SJCRH30 (cell line): ENCODE results near the gene FZD2. TPM values are rescaled to one million over a fixed set of nuclear protein-coding genes. Genes with fewer than 3 reads are reported as not detected.

Source experiments
- DNase-seq, 2 experiments: peaks; one replicate each; pipeline ENCODE4 v3.0.0-alpha.2; 2015 to 2020
- H3K27ac ChIP-seq: fragments of 250-450 bp; sonication (Bioruptor Pico); 2 replicates; pipeline ENCODE4 v1.5.1; 2020; ENCODE audit warnings: mild to moderate bottlenecking, moderate library complexity
- H3K27me3 ChIP-seq: fragments of 250-450 bp; sonication (Bioruptor Pico); 2 replicates; pipeline ENCODE4 v1.5.1; 2020; ENCODE audit warnings: mild to moderate bottlenecking, moderate library complexity
- H3K36me3 ChIP-seq: fragments of 250-450 bp; sonication (Bioruptor Pico); 2 replicates; pipeline ENCODE4 v1.5.1; 2020; ENCODE audit warnings: mild to moderate bottlenecking, moderate library complexity
- H3K4me1 ChIP-seq: fragments of 250-450 bp; sonication (Bioruptor Pico); 2 replicates; pipeline ENCODE4 v1.5.1; 2020; ENCODE audit warnings: mild to moderate bottlenecking, moderate library complexity
- H3K4me3 ChIP-seq: fragments of 250-450 bp; sonication (Bioruptor Pico); 2 replicates; pipeline ENCODE4 v1.5.1; 2020; ENCODE audit warnings: mild to moderate bottlenecking, moderate library complexity
- H3K9me3 ChIP-seq: fragments of 250-450 bp; sonication (Bioruptor Pico); replicated peaks from 2 replicates; pipeline ENCODE4 v1.5.1; 2020; ENCODE audit warnings: mild to moderate bottlenecking, moderate library complexity
- total RNA-seq: library from RNA; depleted of rRNA; stranded (reverse); fragments of >200 nt; shearing (Covaris generic); gene quantifications from 2 replicates; pipeline ENCODE4 v1.2.3, GENCODE V29; 2014; rRNA removed

Gene FZD2
- total RNA-seq, 1 experiment from 2014 or later: 18.2 TPM

- no peaks in the 10 kb centered on the region for H3K27me3 ChIP-seq
- peaks cover 90% of the 10 kb centered on the region for H3K4me1 ChIP-seq
- peak; percentile 98 to 99 for DNase-seq
- peak overlapping the region; percentile 96 for H3K27ac ChIP-seq
- no peaks in the 10 kb centered on the region for H3K36me3 ChIP-seq
- no peaks in the 10 kb centered on the region for H3K9me3 ChIP-seq
- no peak overlapping the region for H3K4me3 ChIP-seq
Observed at GRCh38 chr17:44604116-44604761, 47.0 kb downstream of the FZD2 start.

GRCh38 chr17:44604768-44605485 lies 47.6 kb downstream of the FZD2 start:
- peak; percentile 93 to 95 for DNase-seq
- peaks cover 90% of the 10 kb centered on the region for H3K4me1 ChIP-seq
- H3K27ac ChIP-seq: peak overlapping the region; percentile 96

GRCh38 chr17:44606658-44607057 lies 49.4 kb downstream of the FZD2 start:
- peak overlapping the region; percentile 1; the same call in 1 of the 2 replicates for H3K27ac ChIP-seq
- H3K36me3 ChIP-seq: no peaks in the 10 kb centered on the region
- no peak overlapping the region for H3K4me3 ChIP-seq
- H3K9me3 ChIP-seq: no peaks in the 10 kb centered on the region
- H3K27me3 ChIP-seq: no peaks in the 10 kb centered on the region
- no peak for DNase-seq
- H3K4me1 ChIP-seq: peaks cover 86% of the 10 kb centered on the region

More at GRCh38 chr17:44604768-44605485, 47.6 kb downstream of the FZD2 start:
- H3K27me3 ChIP-seq: no peaks in the 10 kb centered on the region
- no peaks in the 10 kb centered on the region for H3K36me3 ChIP-seq
- H3K9me3 ChIP-seq: no peaks in the 10 kb centered on the region
- no peak overlapping the region for H3K4me3 ChIP-seq

- DNase-seq: peak; percentile 90 to 94
- H3K36me3 ChIP-seq: no peaks in the 10 kb centered on the region
- no peak overlapping the region for H3K4me3 ChIP-seq
- H3K4me1 ChIP-seq: peaks cover 72% of the 10 kb centered on the region
- no peaks in the 10 kb centered on the region for H3K9me3 ChIP-seq
- no peaks in the 10 kb centered on the region for H3K27me3 ChIP-seq
- peak overlapping the region; percentile 80 for H3K27ac ChIP-seq
Observed at GRCh38 chr17:44607836-44608690, 50.8 kb downstream of the FZD2 start.

- H3K9me3 ChIP-seq: no peaks in the 10 kb centered on the region
- no peak overlapping the region for H3K4me3 ChIP-seq
- peaks cover 64% of the 10 kb centered on the region for H3K4me1 ChIP-seq
- peak overlapping the region; percentile 80 for H3K27ac ChIP-seq
- no peaks in the 10 kb centered on the region for H3K27me3 ChIP-seq
- no peaks in the 10 kb centered on the region for H3K36me3 ChIP-seq
- no peak for DNase-seq
Observed at GRCh38 chr17:44608727-44609435, 51.6 kb downstream of the FZD2 start.

GRCh38 chr17:44610331-44610730 lies 53.0 kb downstream of the FZD2 start:
- Histone ChIP-seq H3K36me3 (no peaks in the 10 kb centered on the region), H3K9me3 (no peaks in the 10 kb centered on the region), H3K27ac (no peak overlapping the region), H3K4me3 (no peak overlapping the region), H3K4me1 (peaks cover 50% of the 10 kb centered on the region), H3K27me3 (no peaks in the 10 kb centered on the region)
- no peak for DNase-seq

Other genes with a start within 250 kb of the FZD2 start
- 0.14 TPM in 1 of 2 replicates, not detected in the other for gene RUNDC3A, start 248.9 kb upstream of the FZD2 start, total RNA-seq
- gene SLC25A39, start 232.7 kb upstream of the FZD2 start, total RNA-seq: 86.9 and 87.2 TPM in 2 replicates
- gene GRN, start 212.2 kb upstream of the FZD2 start, total RNA-seq: 74.4 and 77.2 TPM in 2 replicates
- gene FAM171A2, start 193.6 kb upstream of the FZD2 start, total RNA-seq: 11.8 and 13.7 TPM in 2 replicates
- 0.38 and 0.67 TPM in 2 replicates for gene ITGA2B, start 167.8 kb upstream of the FZD2 start, total RNA-seq
- 22.2 and 24.3 TPM in 2 replicates for gene GPATCH8, start 54.1 kb upstream of the FZD2 start, total RNA-seq
- gene MEIOC, start 99.0 kb downstream of the FZD2 start, total RNA-seq: 0.04 TPM in 1 of 2 replicates, not detected in the other
- gene CCDC43, start 132.3 kb downstream of the FZD2 start, total RNA-seq: 41.4 and 42.2 TPM in 2 replicates
- gene DBF4B, start 151.2 kb downstream of the FZD2 start, total RNA-seq: 16.5 and 19.4 TPM in 2 replicates
- gene ADAM11, start 201.5 kb downstream of the FZD2 start, total RNA-seq: 0.73 and 0.79 TPM in 2 replicates